ENCODE measurements around the gene ATOH8.

Gene ATOH8

GRCh38 chr2:85802354-85803103 lies 48.7 kb downstream of the ATOH8 start:
- DNase-seq (ENCODE audit: low spot score) = no peak

GRCh38 chr2:85803704-85804425 lies 50.1 kb downstream of the ATOH8 start:
- DNase-seq (ENCODE audit: low spot score) = no peak

GRCh38 chr2:85804583-85804982 lies 50.8 kb downstream of the ATOH8 start:
- DNase-seq (ENCODE audit: low spot score) = peak; percentile 33

GRCh38 chr2:85806358-85807118 lies 52.7 kb downstream of the ATOH8 start:
- no peak for DNase-seq (ENCODE audit: low spot score)

- DNase-seq (ENCODE audit: low spot score) = no peak
Observed at GRCh38 chr2:85807756-85808155, 54.0 kb downstream of the ATOH8 start.

GRCh38 chr2:85810371-85811179 lies 56.8 kb downstream of the ATOH8 start:
- DNase-seq (ENCODE audit: low spot score) = no peak

- no peak for DNase-seq (ENCODE audit: low spot score)
Observed at GRCh38 chr2:85811180-85812093, 57.6 kb downstream of the ATOH8 start.

- DNase-seq (ENCODE audit: low spot score) = no peak
Observed at GRCh38 chr2:85812094-85812735, 58.4 kb downstream of the ATOH8 start.

- DNase-seq (ENCODE audit: low spot score) = no peak
Observed at GRCh38 chr2:85813211-85813981, 59.6 kb downstream of the ATOH8 start.

GRCh38 chr2:85813982-85814801 lies 60.4 kb downstream of the ATOH8 start:
- DNase-seq (ENCODE audit: low spot score) = peak; percentile 84

GRCh38 chr2:85814802-85815550 lies 61.2 kb downstream of the ATOH8 start:
- DNase-seq (ENCODE audit: low spot score) = no peak

GRCh38 chr2:85819811-85820510 lies 66.2 kb downstream of the ATOH8 start:
- no peak for DNase-seq (ENCODE audit: low spot score)

- DNase-seq (ENCODE audit: low spot score) = no peak
Observed at GRCh38 chr2:85822766-85823165, 69.0 kb downstream of the ATOH8 start.

GRCh38 chr2:85823951-85824350 lies 70.2 kb downstream of the ATOH8 start:
- DNase-seq (ENCODE audit: low spot score) = no peak

GRCh38 chr2:85826990-85827878 lies 73.4 kb downstream of the ATOH8 start:
- DNase-seq (ENCODE audit: low spot score) = peak; percentile 77

GRCh38 chr2:85827879-85828569 lies 74.2 kb downstream of the ATOH8 start:
- DNase-seq (ENCODE audit: low spot score) = no peak
